ENCODE results near the gene TACSTD2.
"Not testable (repeated sequence)": the region's sequence is repeated elsewhere in the genome, so short reads cannot be mapped to it uniquely, and the experiment has no call there.

Gene TACSTD2

DNA sequence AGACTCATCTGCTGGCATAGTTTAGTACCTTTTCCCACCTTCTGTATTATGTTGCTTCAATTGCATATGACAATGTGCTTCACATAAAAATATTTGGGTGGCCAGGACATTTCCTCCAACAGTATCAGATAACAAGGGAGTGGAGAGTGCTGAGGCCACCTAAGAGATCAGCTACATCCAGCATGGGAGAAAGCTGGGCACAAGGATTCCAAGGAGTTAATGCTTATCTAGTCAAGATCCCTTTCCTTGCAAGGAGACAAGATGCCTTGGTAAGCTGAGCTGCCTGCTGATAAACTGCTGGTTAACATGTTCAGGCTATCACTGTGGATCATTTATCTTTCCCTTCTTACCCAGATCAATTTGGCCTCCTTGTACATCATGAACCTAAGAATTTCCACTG, 5.4 kb downstream of the TACSTD2 start:
- Histone ChIP-seq H3K4me1 (peaks cover 0 to 9% (median 5%) of the 10 kb centered on the region in 4 donors), H3K36me3 (no peaks in the 10 kb centered on the region), H3K4me3 (no peak overlapping the region), H3K27me3 (no peaks in the 10 kb centered on the region), H3K9me3 (no peaks in the 10 kb centered on the region), H3K27ac (no peak overlapping the region)
- no peak for DNase-seq
- TF ChIP-seq, protein P1, sequence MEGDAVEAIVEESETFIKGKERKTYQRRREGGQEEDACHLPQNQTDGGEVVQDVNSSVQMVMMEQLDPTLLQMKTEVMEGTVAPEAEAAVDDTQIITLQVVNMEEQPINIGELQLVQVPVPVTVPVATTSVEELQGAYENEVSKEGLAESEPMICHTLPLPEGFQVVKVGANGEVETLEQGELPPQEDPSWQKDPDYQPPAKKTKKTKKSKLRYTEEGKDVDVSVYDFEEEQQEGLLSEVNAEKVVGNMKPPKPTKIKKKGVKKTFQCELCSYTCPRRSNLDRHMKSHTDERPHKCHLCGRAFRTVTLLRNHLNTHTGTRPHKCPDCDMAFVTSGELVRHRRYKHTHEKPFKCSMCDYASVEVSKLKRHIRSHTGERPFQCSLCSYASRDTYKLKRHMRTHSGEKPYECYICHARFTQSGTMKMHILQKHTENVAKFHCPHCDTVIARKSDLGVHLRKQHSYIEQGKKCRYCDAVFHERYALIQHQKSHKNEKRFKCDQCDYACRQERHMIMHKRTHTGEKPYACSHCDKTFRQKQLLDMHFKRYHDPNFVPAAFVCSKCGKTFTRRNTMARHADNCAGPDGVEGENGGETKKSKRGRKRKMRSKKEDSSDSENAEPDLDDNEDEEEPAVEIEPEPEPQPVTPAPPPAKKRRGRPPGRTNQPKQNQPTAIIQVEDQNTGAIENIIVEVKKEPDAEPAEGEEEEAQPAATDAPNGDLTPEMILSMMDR (IDR thresholded peaks at IDR 0.05) = no peak
- intact Hi-C loops (cut with DNase I; ENCODE audit: low total_unique reads) = no loop called here

DNA sequence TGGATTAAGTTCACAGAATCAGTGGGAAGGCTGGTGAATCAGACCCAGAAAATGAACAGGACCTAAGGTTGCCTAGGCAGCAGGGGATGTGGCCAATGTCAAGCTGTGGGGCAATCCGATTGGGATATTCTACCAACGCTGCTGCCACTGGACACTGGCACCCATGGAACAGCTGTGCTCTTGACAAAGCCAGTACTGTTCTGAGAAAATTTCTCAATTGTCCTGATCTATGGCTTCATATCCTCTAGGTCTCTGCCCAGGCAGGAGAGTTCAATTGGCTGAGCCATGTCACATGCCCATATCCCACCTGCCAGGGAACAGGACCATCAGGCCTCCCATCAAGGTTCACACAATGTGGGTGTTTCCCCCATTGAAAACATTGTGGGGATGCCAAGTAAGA, 6.2 kb downstream of the TACSTD2 start:
- TF ChIP-seq, protein P1 (IDR thresholded peaks at IDR 0.05) = no peak
- H3K27me3 ChIP-seq = no peaks in the 10 kb centered on the region
- intact Hi-C loops (cut with DNase I; ENCODE audit: low total_unique reads) = no loop called here

DNA sequence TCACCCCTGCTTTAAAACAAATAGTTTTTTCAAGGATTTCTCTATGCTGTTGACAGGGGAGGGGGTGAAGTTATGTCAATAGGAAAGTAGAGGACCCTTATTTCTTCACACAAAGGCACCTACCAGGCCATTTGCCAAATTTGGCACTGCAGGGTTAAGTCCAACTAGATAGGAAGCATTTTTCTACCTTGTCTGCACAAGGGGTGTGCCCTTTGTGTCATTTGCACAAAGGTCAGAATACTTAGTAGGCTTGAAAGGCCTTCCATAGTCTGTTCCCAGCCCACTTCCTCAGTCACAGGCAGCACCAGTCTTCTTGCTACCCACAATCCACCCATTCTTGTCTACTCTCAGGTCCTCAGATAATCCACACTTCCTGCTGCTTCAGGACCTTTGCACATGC, 7.0 kb downstream of the TACSTD2 start:
- no peaks in the 10 kb centered on the region for H3K36me3 ChIP-seq
- no peak overlapping the region for H3K27ac ChIP-seq
- intact Hi-C loops (cut with DNase I; ENCODE audit: low total_unique reads) = no loop called here
- DNase-seq = no peak
- H3K9me3 ChIP-seq = no peaks in the 10 kb centered on the region
- H3K27me3 ChIP-seq = no peaks in the 10 kb centered on the region
- no peak overlapping the region for H3K4me3 ChIP-seq
- no peaks in the 10 kb centered on the region for H3K4me1 ChIP-seq
- TF ChIP-seq, protein P1 (IDR thresholded peaks at IDR 0.05) = no peak

More for the DNA sequence above, 6.2 kb downstream of the TACSTD2 start:
- H3K36me3 ChIP-seq = no peaks in the 10 kb centered on the region
- DNase-seq = no peak
- no peaks in the 10 kb centered on the region for H3K9me3 ChIP-seq
- H3K4me1 ChIP-seq = peaks cover 0 to under 1% (median 0%) of the 10 kb centered on the region in 4 donors
- no peak overlapping the region for H3K4me3 ChIP-seq
- H3K27ac ChIP-seq = no peak overlapping the region

DNA sequence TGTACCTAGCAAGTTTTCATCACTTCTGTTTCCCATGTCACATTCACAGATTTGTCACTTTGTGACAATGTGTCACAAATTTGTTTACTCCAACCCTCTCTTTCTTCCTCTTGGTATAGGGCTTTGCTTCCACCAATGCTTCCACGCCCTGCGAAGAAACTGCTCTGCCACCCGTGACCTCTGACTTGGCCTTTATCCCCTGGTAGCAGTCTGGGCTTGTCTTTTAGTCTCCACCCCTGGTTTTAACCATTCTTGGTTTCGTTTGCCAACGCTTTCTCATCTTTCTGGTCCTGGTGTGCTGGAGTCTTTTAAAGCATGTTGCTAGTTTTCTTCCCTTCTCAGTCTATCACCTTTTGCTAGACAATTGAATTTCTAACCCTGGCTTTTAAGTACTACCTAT, 8.1 kb downstream of the TACSTD2 start:
- Histone ChIP-seq H3K9me3 (no peaks in the 10 kb centered on the region), H3K27ac (no peak overlapping the region)
- TF ChIP-seq, protein P1 (IDR thresholded peaks at IDR 0.05) = no peak

DNA sequence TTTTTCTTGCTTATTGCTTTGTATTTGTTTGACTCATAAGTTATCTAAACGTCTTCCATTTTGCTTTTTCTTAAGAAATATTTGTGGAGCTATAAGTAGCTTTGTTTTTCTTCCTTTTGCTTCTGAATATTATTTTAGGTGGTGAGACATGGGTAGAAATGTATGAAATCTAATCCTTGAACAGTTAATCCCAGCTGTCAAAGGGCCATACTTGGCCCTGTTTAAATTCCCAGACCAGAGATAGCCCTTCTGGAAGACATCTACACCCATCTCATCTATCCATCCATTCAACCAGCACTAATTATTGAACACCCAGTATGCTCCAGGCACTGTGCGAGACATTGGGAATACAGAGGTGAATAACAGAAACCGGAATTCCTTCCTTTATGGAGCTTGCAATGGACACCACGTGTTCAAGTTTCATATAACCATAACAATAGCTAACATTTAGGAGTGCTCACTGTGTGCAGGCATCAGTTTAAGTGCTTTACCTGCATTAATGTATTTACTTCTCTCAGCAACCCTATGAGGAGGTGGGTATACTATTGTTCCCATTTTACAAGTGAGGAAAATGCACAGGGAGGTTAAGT, 8.7 kb downstream of the TACSTD2 start:
- H3K27me3 ChIP-seq = no peaks in the 10 kb centered on the region
- no peaks in the 10 kb centered on the region for H3K4me1 ChIP-seq
- H3K36me3 ChIP-seq = no peaks in the 10 kb centered on the region
- no peak overlapping the region for H3K27ac ChIP-seq
- intact Hi-C loops (cut with DNase I; ENCODE audit: low total_unique reads) = no loop called here
- TF ChIP-seq, protein P1 (IDR thresholded peaks at IDR 0.05) = no peak
- no peak for DNase-seq
- no peak overlapping the region for H3K4me3 ChIP-seq
- no peaks in the 10 kb centered on the region for H3K9me3 ChIP-seq

More for the DNA sequence above, 8.1 kb downstream of the TACSTD2 start:
- no peak overlapping the region for H3K4me3 ChIP-seq
- H3K27me3 ChIP-seq = no peaks in the 10 kb centered on the region
- no peak for DNase-seq
- H3K36me3 ChIP-seq = no peaks in the 10 kb centered on the region
- H3K4me1 ChIP-seq = no peaks in the 10 kb centered on the region
- intact Hi-C loops (cut with DNase I; ENCODE audit: low total_unique reads) = no loop called here

DNA sequence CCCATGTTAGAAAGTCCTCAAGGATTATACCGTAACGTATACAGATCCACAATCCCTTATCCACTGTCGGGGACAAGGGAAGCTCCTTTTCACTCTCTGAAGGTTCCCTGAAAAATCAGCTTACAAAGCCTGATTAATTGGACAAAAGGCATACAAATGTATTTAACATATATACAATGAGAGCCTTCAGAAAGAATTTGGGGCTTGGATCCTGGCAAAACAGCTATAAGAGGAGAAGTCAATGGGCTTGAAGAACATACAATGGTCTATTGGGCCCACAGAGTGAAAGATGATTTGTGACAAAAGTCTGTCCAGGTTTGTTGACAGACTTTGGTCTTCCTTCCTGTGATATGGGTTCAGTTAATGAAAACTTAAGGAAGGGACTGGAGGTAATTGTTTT, 10.7 kb downstream of the TACSTD2 start:
- DNase-seq = no peak
- no peaks in the 10 kb centered on the region for H3K9me3 ChIP-seq
- no peak overlapping the region for H3K27ac ChIP-seq
- no peaks in the 10 kb centered on the region for H3K36me3 ChIP-seq
- H3K4me1 ChIP-seq = no peaks in the 10 kb centered on the region
- H3K4me3 ChIP-seq = no peak overlapping the region
- intact Hi-C loops (cut with DNase I; ENCODE audit: low total_unique reads) = no loop called here
- H3K27me3 ChIP-seq = no peaks in the 10 kb centered on the region
- TF ChIP-seq, protein P1 (IDR thresholded peaks at IDR 0.05) = no peak

DNA sequence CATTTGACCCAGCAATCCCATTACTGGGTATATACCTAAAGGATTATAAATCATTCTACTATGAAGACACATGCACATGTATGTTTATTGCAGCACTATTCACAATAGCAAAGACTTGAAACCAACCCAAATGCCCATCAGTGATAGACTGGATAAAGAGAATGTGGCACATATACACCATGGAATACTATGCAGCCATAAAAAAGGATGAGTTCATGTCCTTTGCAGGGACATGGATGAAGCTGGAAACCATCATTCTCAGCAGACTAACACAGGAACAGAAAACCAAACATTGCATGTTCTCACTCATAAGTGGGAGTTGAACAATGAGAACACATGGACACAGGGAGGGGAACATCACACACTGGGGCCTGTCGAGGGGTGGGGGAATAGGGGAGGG, 13.3 kb downstream of the TACSTD2 start:
- H3K36me3 ChIP-seq; H3K27me3 ChIP-seq; H3K27ac ChIP-seq; H3K4me1 ChIP-seq; intact Hi-C loops (cut with DNase I; ENCODE audit: low total_unique reads); DNase-seq; H3K4me3 ChIP-seq; H3K9me3 ChIP-seq: not testable (repeated sequence)

Measured in tibial artery (tissue), 4 donors.